Epidermal melanocyte (primary cell): ENCODE data around the gene GPD2.

Experiments
- DNase-seq: peaks from one replicate; pipeline ENCODE4 v3.0.0; 2011; ENCODE audit warnings: low spot score; ENCODE audit not compliant: insufficient read length

Gene GPD2

DNA sequence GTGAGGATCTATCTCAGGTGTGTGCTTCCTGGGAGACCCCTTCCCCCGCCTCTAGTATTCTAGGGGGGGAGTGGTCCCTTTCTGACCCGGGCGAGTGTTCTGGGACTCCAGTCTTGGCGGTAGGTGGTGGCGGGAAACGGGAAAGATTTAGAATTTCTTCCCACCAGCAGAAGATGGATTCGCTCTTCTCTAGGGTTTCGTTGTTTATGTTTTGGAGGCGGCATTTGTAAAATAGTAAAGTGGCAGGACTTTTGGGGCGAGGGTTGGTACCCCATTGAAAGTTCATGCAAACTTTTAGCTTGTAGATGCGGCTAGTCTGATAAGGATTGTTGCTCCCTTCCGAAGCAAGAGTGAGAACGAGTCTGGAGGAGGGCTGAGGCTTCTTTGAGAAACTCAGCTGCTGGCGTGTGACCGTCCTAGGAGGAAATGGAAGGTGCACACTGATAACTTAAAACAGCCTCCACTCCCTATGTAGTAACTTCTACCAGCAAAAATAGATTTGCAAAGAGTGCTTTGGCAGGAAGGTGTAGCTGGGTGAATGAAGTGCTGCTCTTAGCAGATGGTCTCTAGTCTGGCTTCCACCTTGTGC lies 412 bp downstream of the GPD2 start:
- DNase-seq = no peak

DNA sequence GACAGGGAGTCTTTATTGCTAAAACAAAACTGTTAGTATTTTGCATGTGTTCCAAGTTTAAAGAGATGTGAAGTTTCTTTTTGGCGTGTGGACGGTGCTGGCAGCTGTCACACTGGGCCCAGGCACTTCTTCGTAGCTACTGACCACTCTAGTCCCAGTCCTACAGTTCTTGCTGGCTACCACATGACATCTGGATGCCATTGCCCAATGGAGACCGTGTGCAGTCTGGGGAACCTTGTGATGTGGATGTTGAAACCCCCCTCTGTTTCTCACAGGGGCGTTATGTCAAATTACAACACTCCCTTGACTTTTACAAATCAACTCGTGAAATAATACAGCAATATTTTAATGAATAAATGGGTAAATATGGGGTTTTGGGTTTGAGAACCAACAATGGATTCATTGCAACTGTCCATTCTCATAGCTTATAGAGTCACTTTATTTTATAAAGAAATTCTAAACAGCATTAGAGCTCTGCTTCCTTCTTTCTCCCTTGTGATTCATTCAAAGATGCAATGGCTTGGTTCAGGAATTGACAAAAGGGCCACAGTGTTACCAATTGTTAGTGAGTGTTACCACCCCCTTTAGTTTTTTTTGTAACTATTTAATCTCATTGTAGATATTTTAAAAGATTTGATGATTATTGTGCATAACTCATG lies 1.2 kb downstream of the GPD2 start:
- no peak for DNase-seq

DNA sequence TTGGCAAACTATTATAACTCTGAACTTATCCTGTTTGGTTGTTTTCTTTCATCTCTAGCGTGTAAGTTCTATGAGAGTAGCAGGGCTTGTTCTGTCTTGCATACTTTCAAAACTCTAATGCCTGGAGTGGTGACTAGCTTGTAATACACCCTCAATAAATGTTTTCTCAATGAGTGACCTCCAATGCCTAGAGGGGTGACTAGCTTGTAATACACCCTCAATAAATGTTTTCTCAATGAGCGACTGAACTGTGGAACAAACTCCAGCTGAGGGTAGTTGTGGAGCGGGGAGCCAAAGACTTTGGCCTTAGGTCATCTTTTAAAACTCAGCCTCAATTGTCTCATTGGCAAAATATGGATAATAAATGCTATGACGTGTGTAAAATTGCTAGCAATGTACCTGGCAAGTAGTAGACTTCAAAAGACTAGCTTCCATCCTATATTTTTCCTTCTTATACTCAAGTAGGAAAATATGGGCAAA lies 1.8 kb downstream of the GPD2 start:
- DNase-seq = no peak

DNA sequence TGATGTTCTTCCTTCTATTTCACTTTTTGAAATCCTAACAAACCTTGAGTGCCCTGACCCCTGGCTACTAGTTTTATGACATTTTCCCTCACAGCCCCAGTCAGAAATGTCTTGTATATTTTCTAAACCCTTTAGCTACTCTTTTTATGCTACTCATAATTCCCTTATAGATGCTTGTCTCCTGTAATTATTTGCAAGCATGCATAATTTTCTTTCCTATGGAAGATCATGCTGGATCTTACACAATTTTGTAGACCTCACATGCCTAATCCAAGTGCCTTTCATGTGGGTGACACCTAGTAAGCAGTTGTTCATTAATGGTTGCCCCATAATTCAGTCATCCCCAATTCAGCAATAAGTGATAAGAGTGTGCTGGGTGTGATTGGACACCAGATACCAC lies 6.9 kb downstream of the GPD2 start:
- no peak for DNase-seq

DNA sequence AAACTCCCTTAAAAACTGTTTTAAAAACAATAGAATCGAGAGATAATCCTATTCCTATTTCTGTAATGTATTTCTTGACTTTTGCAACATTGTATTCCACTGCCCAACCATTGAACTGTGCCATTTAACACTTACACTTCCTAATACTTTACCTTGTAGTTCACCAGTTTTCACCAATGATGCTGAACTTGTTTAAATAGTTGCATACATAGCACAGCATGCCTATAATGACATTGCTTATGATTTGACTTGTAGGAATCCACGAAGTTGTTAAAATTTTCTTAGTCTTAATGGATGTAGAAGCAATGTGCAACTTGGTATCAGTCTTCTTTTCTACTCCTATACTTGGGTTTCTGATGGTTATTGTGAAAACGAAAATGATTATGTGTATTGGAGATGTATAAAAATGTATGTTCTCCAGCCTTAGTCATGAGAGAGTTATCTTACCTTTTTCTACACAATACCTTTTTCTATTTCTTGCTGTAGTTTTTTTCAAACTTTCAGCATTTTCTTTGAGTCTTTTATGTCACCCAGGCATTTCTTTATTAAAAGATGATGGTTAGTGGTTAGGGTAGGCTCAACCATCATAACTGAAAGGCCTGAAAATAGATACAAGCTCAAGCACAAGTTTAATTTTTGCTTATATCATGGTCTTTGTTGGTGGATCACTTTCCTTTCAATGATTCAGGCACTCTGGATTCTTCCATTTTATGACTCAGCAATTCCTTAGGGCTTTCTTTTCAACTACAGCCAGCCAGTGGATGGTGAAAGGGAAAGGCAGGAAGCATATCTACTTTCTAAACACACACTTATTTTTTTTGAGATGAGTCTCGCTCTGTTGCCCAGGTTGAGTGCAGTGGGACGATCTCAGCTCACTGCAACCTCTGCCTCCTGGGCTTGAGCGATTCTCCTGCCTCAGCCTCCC lies 9.4 kb downstream of the GPD2 start:
- DNase-seq = no peak

DNA sequence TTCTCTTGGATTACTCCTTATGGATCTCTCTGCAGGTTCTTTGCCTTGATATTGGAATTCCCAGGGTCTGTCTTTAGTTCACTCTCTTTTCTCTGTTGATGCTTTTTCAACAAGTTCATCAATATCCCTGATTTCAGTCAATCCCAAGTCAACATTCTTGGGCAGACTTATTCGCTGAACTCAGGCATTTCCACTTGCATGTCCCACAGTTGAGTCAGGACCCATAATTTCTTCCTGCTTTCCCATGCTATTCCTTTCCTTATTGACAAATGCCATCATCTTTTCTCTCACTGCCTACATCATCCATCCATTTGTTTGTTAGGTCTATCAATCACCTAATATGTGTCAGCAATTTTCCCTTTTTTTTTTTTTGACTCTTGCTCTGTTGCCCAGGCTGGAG lies 11.6 kb downstream of the GPD2 start:
- DNase-seq = no peak

DNA sequence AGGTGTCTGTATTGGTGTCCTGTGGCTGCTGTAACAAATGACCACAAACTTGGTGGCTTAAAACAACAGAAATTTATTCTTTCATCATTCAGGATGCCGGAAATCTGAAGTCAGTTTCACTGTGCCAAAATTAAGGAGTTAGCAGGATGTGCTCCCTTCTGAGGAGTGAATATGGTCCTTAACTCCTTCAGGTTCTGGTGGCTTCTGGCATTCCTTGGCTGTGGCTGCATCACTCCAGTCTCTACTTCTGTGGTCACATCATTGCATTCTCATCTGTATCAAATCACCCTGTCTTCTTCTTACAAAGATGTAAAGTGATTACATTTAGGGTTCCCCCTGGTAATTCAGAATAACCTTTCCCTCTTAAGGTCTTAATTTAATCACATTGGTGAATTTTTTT lies 12.6 kb downstream of the GPD2 start:
- no peak for DNase-seq

DNA sequence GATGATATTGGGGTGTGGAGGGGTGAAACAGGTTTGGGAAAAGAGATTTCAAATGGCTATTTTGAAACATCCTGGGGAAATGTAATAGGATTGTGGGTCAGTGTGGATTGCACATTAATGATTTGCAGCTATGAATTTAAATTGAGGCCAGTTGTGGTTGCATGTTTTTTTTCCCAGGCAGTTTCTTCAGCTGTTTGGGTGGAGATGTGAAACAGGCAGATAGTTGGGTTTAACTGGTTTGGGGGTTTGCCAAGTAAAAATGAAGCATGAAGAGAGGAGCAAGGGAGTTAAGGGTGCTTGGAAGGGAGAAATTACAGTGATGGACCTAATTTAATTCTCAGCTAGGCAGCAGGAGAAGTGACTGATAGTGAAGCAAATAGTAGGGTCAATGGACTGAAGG lies 16.8 kb downstream of the GPD2 start:
- no peak for DNase-seq

DNA sequence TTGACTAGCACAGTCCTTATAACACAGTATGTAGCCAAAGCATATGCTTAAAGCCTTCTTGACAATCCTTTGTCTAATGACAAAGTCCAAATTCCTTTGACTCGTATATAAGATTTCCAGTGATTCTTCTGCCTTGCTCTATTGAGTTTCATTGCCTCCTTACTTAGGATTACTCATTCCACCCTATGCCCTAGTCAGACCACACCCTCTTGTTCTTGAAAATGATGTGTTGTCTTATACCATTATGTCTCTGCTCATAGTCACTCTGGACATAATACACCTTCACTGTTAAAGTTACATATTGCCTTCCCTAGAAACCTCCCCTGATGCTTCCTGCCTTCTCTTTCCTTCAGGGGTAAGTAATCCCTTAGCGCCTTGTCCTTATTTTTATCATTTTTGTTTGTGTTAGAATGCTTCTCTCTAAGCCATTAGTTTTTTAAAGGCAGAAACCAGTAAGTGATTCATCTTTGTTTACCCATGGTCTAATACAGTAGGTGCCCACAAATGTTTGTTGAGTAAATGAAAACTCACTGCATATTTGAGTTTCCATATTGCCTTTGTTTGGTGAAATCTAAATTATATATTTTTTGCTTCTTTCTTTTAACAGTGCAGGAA lies 19.3 kb downstream of the GPD2 start:
- DNase-seq = no peak

DNA sequence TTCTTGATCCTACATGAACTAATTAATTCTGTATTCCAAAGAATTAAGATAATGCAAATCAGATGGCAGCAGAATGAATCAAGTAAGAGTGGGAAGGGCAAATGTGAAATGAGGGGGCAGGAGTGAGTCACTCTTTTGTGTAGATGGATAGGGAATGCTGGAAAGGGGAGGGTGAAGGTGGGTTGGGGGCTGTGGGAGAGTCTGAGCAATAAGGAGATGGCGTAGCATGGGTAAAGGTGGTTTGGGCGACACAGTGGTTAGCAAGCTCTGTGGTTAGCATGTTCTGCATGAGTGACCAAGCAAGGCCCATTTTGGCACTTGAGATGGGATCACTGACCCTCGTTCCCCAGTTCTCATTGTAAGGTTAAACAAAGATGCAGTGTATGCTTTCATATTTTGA lies 20.4 kb downstream of the GPD2 start:
- DNase-seq = no peak

DNA sequence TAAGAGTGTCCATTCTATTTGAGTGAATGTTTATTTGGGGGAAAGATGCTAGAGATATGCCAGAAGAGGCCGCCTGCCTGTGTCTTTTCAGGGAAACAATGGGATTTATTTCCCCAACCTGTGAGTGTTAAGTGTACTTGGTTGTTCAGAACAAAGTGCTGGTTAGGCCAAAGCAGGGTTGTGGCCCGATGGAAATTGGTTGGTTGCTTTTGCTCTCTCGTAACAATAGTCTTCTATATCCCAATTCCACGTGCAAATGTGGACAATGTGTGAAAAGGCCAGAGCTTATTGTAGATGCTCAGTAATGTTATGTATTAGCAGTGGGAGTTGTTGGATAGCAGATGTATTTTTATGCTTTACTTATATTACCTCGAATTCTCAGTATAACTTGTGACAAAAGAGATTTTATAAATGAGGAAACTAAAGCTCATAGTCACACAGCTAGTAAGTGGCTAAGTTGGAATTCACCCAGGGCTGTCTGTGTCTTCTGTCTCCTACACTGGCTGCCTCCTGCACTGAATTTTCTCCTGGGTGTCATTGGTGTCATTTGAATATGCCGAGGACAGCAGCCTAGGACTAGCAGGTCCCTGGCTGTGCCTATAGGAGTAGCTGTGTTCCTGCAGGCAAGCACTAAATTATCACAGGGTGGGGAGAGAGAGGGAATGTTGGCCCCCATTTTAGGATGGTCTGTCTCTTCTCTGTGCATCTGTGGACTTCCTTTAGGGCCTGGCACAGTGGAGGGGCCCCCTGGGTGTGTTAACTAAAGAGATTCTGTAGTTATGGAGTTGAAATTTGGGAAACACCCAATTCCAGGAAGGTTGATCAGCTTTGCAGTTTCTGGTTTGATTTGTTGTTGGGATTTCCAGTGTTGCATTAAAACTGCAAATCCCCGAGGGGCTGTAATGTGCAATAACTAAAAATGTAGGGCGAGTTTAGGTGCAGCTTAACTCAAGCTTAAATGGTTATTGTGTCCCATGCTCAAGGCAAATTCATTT lies 21.6 kb downstream of the GPD2 start:
- DNase-seq = no peak

DNA sequence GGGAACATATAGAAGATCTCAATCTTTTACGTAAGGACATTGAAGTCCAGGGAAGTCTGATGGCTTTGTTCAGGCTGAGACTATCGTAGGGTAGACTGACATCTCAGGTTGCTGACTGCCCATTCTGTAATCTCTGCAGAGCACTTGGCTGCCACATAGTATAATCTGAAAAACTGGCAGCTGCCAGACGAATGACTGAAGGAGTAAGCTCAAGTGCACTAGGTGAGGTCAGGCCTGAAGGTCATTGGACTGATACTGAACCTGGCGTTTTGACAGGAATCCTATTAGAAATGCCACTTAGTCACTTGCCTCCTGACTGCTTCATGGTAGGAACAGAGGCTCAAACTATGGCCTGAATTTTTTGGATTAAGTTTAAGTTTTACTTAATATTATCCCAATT lies 23.5 kb downstream of the GPD2 start:
- no peak for DNase-seq

DNA sequence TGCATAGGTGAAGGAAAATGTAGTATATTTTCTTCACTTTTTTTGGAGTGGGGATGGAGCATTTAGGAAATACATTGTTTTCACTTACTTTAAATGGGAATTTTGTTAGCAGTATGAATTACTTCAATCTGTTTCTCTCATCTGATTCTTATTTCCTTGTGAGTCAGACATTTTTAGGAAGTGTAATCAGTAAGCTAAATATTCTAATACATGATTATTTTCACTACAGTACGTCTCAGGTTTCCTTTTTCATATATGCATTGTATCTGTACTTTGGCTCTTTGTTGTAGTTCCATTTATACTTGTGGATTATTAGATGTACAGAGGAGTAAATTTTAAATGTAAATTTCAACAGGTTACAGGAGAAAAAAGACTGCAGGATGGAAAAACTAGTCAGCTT lies 27.9 kb downstream of the GPD2 start:
- DNase-seq = no peak

DNA sequence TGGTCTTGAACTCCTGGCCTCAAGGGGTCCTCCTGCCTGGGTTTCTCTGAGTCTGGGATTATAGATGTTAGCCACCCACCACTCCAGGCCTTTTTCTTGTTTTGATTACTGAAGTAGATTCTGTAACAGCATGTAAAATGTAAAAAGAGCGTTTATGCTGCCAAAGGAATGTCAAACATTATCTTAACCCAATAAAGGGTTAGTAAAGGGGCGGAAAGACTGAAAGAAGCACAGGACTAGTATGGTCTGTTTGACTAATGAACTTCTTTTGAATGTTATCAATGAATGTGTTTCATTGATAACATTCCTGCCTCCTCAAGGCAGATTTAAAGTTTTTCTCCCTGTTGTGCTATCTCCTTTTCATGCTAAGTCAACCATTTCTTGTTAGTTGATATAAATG lies 29.4 kb downstream of the GPD2 start:
- no peak for DNase-seq

DNA sequence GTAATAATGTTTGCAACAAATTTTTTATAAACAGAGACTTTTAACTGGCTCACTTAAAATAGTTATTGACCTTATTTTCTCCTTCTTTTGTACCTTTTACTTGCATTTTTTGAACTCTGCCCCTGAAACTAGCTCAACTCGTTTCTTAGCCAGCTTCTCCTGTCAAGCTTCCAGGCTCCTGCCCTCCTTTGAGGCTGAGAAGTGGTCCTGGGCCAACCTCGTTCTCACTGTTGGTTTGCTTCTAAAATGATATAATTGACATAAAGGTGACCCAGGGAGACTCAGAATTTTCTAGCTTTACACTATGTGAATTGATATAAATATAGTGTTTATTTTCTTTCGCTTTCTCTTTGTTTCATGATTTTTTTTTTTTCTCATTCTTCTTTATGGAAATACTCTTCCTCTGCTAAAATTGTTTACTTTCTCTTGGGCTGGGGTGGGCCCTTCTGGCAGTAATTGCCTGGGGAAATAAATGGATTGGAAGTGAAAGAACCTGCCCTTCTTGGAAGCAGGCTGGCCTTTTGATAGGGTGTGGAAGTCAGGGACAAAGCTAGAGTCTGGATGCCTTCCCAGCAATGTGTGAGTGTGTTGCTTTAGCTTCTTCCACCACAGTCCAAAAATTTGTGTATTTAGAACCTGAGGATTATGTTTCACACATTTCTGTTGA lies 30.7 kb downstream of the GPD2 start:
- no peak for DNase-seq

DNA sequence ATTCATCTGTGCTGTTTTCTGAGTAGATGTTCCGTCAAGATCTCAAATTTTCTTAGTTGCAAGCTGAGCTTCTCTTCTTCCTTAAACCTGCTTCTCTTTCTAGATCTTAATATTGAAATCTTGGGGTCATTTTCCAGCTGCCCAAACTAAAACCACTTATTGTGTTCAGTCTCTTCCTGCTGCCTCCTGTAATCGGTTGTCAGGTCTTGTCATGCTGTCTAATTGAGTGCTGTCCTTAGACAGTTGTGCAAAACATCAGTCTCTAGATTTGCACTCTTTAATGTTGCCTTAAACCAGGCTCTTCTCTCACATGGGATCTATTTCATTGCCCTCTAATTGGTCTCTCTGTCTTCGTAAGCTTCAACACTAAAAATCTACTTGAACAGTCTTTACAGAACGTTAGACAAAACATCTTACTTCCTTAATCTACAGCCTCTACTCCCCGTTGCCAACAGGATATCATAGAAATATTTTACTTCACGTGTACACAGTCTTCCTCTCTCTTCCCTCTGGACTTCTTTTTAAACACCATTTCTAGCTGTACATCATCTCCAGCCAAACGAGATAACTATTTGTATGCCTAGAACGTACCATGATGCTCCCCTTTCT lies 34.9 kb downstream of the GPD2 start:
- DNase-seq = no peak

DNA sequence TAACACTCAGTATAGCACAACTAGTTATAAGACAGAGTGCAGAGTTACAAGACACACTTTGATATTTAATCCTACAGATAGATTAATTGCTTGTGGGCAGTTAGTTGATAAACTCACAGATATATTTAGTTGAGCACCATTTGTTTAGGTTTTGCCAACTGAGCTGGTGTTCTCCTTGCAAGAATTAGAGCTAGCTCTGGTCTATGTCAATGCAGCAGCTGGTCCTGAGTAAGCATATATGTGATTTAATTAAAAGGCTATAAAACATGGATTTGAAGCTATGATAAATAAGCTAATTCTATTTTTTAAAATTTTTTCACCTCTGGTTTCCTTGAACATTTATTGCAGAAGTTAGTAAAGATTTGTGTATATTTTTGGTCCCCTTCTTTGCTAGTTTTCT lies 35.6 kb downstream of the GPD2 start:
- DNase-seq = no peak

DNA sequence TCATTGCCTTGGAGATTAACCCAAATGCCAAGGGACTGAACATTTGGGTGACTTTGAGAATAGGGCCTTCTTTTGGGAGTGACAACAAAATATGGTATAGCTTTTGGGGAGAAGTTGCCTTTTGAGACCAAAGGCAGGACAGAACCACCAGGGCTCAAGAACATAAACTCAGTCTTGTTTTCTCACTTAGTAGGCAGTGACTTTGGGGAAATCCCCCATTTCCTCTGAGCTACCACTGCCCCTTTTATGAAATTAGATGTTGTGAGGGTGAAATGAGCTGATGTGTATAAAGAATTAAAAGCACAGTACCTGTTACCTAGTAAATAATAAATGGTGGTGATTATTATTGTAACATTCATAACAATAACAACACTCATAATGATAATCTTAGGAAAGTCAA lies 36.5 kb downstream of the GPD2 start:
- DNase-seq = no peak

DNA sequence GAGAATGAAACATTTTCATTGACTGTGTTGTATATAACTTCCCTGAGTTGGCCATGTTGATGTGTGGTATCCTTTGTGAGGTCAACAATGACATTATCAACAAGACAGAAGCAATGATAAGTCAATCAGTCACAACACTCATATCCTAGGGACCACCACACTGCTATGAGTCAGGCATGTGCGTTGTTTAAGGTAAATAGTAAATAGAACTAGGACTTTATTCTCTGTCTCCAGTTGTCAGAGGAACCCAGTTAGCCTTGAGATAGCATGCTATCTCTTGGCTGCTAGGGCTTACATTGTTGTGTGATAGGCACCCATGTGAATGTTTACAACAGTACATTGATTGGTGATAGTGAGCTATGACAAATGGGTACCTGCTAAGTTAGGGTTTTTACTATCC lies 37.3 kb downstream of the GPD2 start:
- no peak for DNase-seq

DNA sequence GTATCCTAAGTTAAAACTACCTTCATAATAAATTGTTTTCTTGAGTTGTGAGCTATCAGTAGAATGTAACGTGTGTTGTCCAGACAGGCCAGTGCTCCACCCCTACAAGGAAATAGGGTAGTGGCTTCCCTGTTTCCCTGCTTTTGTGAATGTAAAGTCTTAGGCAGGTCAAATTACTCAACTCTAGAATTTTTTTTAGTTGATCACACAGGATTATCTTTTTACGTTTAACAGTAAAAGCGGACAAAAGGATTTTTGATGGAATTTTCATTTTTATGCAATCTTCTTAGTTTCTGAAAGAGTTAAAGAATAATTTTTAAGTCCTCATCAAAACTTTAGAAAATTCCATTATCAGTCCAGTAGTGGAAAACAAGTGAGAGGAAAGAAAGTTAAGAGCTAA lies 38.2 kb downstream of the GPD2 start:
- DNase-seq = no peak
